ENCODE results near the gene RNF213. TPM values are rescaled to one million over a fixed set of nuclear protein-coding genes. Genes with fewer than 3 reads are reported as not detected.

The RNF213 gene
- total RNA-seq, 3 donors from 2014 or later = 135 to 143 (median 136) TPM

GRCh38 chr17:80379348-80379747 is 118.7 kb downstream of the RNF213 start:
- Histone ChIP-seq H3K4me1 (ENCODE audit: low read depth) (no peaks in the 10 kb centered on the region), H3K9me3 (no peaks in the 10 kb centered on the region), H3K36me3 (ENCODE audit: low read depth) (peaks cover 39% of the 10 kb centered on the region), H3K4me3 (no peak overlapping the region)
- DNase-seq = no peak
- intact Hi-C loops (cut with DNase I, micrococcal nuclease) = no loop called here
- no peak for TF ChIP-seq CTCF (IDR thresholded peaks at IDR 0.05)
- ATAC-seq = no peak

GRCh38 chr17:80380068-80380467 is 119.4 kb downstream of the RNF213 start:
- H3K36me3 ChIP-seq (ENCODE audit: low read depth) = peaks cover 39% of the 10 kb centered on the region

GRCh38 chr17:80380555-80381002 is 119.9 kb downstream of the RNF213 start:
- no peak overlapping the region for H3K4me3 ChIP-seq
- ATAC-seq (no peak), DNase-seq (no peak)
- peaks cover 39% of the 10 kb centered on the region for H3K36me3 ChIP-seq (ENCODE audit: low read depth)
- no peak for TF ChIP-seq CTCF (IDR thresholded peaks at IDR 0.05)
- no peaks in the 10 kb centered on the region for H3K4me1 ChIP-seq (ENCODE audit: low read depth)
- intact Hi-C loops (cut with DNase I, micrococcal nuclease) = no loop called here
- H3K9me3 ChIP-seq = no peaks in the 10 kb centered on the region

More at GRCh38 chr17:80380068-80380467, 119.4 kb downstream of the RNF213 start:
- Histone ChIP-seq H3K4me1 (ENCODE audit: low read depth) (no peaks in the 10 kb centered on the region), H3K4me3 (no peak overlapping the region), H3K9me3 (no peaks in the 10 kb centered on the region)
- DNase-seq (no peak), ATAC-seq (no peak)
- intact Hi-C loops (cut with DNase I, micrococcal nuclease) = no loop called here
- no peak for TF ChIP-seq CTCF (IDR thresholded peaks at IDR 0.05)

GRCh38 chr17:80381416-80381923 is 120.8 kb downstream of the RNF213 start:
- Histone ChIP-seq H3K9me3 (no peaks in the 10 kb centered on the region), H3K4me1 (ENCODE audit: low read depth) (no peaks in the 10 kb centered on the region), H3K4me3 (no peak overlapping the region), H3K36me3 (ENCODE audit: low read depth) (peaks cover 31% of the 10 kb centered on the region)
- DNase-seq = no peak
- intact Hi-C loops (cut with DNase I, micrococcal nuclease) = no loop called here
- ATAC-seq = no peak
- TF ChIP-seq CTCF (IDR thresholded peaks at IDR 0.05) = no peak

- Histone ChIP-seq H3K4me1 (ENCODE audit: low read depth) (no peaks in the 10 kb centered on the region), H3K36me3 (ENCODE audit: low read depth) (peaks cover 23% of the 10 kb centered on the region), H3K9me3 (no peaks in the 10 kb centered on the region), H3K4me3 (no peak overlapping the region)
- TF ChIP-seq CTCF (IDR thresholded peaks at IDR 0.05) = no peak
- no peak for ATAC-seq
- DNase-seq = no peak
- intact Hi-C loops (cut with DNase I, micrococcal nuclease) = no loop called here
Measured at GRCh38 chr17:80382446-80382845, 121.8 kb downstream of the RNF213 start.

GRCh38 chr17:80382956-80383355 is 122.3 kb downstream of the RNF213 start:
- DNase-seq = no peak
- H3K4me1 ChIP-seq (ENCODE audit: low read depth) = no peaks in the 10 kb centered on the region
- no peak for ATAC-seq
- peaks cover 25% of the 10 kb centered on the region for H3K36me3 ChIP-seq (ENCODE audit: low read depth)
- TF ChIP-seq CTCF (IDR thresholded peaks at IDR 0.05) = no peak
- no peaks in the 10 kb centered on the region for H3K9me3 ChIP-seq
- intact Hi-C loops (cut with DNase I, micrococcal nuclease) = no loop called here
- no peak overlapping the region for H3K4me3 ChIP-seq
